ENCODE results near the gene CBR1.
A peak's percentile ranks its signal among the peaks of the same experiment; 100 is the strongest.

GRCh38 chr21:36069713-36070583 is at the start of gene CBR1:
- TF ChIP-seq CTCF (IDR thresholded peaks at IDR 0.05; ENCODE audit: poor library complexity, severe bottlenecking) (peak; percentile 9), RAD21 (conservative IDR thresholded peaks at IDR 0.05) (no peak), TAF1 (IDR thresholded peaks at IDR 0.05; ENCODE audit: low read depth) (no peak), EZH2 (IDR thresholded peaks at IDR 0.05; ENCODE audit: borderline replicate concordance, insufficient read depth, low read length, poor library complexity, severe bottlenecking) (no peak), REST (IDR thresholded peaks at IDR 0.05; ENCODE audit: borderline replicate concordance) (peak; percentile 55), EP300 (conservative IDR thresholded peaks at IDR 0.05; ENCODE audit: poor library complexity, severe bottlenecking) (no peak), MXI1 (conservative IDR thresholded peaks at IDR 0.05; ENCODE audit: poor library complexity, severe bottlenecking) (peak; percentile 60), POLR2AphosphoS5 (IDR thresholded peaks at IDR 0.05) (peak; percentile 25)
